Mesodermal cell (in vitro differentiated cells): ENCODE results near the gene CAPN10.

Experiments
- H3K27ac ChIP-seq: 2 replicates; pipeline ENCODE4 v1.7.0; 2013; ENCODE audit warnings: mild to moderate bottlenecking, low read depth, low read length, moderate library complexity; ENCODE audit not compliant: severe bottlenecking
- H3K36me3 ChIP-seq: 2 replicates; pipeline ENCODE4 v1.7.1; 2013; ENCODE audit warnings: mild to moderate bottlenecking, low read length, moderate library complexity; ENCODE audit not compliant: control insufficient read depth, insufficient read depth
- H3K4me1 ChIP-seq: one replicate; pipeline ENCODE4 v1.7.1; 2013; ENCODE audit warnings: mild to moderate bottlenecking, low read length; ENCODE audit not compliant: insufficient read depth, control insufficient read depth, poor library complexity, severe bottlenecking
- H3K4me3 ChIP-seq: 2 replicates; pipeline ENCODE4 v1.7.0; 2013; ENCODE audit warnings: low read length, control low read depth, mild to moderate bottlenecking; ENCODE audit not compliant: insufficient read depth, poor library complexity, severe bottlenecking; ENCODE audit errors: extremely low read depth
- H3K9me3 ChIP-seq: 2 replicates; pipeline ENCODE4 v1.7.1; 2013; ENCODE audit warnings: mild to moderate bottlenecking, low read length, moderate library complexity; ENCODE audit not compliant: control insufficient read depth
- WGBS, 2 experiments: methylation state at CpG; one replicate each; pipeline ENCODE4 v1.1.5; 2013; ENCODE audit warnings: missing lambda C conversion rate in 2 of 2; ENCODE audit not compliant: insufficient coverage in 2 of 2; 5-methylcytosine and 5-hydroxymethylcytosine counted together

Gene CAPN10

GRCh38 chr2:240636563-240637115 lies 50.1 kb downstream of the CAPN10 start:
- no peaks in the 10 kb centered on the region for H3K36me3 ChIP-seq
- H3K4me1 ChIP-seq: no peaks in the 10 kb centered on the region
- 78 to 87% methylated on average over 6 to 11 of the region's 11 CpGs for WGBS, 2 experiments
- no peak overlapping the region for H3K4me3 ChIP-seq
- H3K27ac ChIP-seq: no peak overlapping the region
- peaks cover 36% of the 10 kb centered on the region for H3K9me3 ChIP-seq

- H3K36me3 ChIP-seq: no peaks in the 10 kb centered on the region
- no peak overlapping the region for H3K27ac ChIP-seq
- 80 to 81% methylated on average over 16 of the region's 17 CpGs for WGBS, 2 experiments
- no peak overlapping the region for H3K4me3 ChIP-seq
- H3K9me3 ChIP-seq: peaks cover 31% of the 10 kb centered on the region
- no peaks in the 10 kb centered on the region for H3K4me1 ChIP-seq
Measured at GRCh38 chr2:240637116-240637900, 50.8 kb downstream of the CAPN10 start.

GRCh38 chr2:240637901-240638345 lies 51.4 kb downstream of the CAPN10 start:
- Histone ChIP-seq H3K4me3 (no peak overlapping the region), H3K9me3 (peaks cover 25% of the 10 kb centered on the region), H3K4me1 (no peaks in the 10 kb centered on the region), H3K36me3 (no peaks in the 10 kb centered on the region), H3K27ac (no peak overlapping the region)
- 77 to 82% methylated on average over 5 to 6 of the region's 8 CpGs for WGBS, 2 experiments

GRCh38 chr2:240638512-240639160 lies 52.1 kb downstream of the CAPN10 start:
- no peak overlapping the region for H3K27ac ChIP-seq
- no peak overlapping the region for H3K4me3 ChIP-seq
- H3K4me1 ChIP-seq: no peaks in the 10 kb centered on the region
- H3K9me3 ChIP-seq: peaks cover 19% of the 10 kb centered on the region
- H3K36me3 ChIP-seq: no peaks in the 10 kb centered on the region
- WGBS, 2 experiments: 77 to 85% methylated on average over 17 to 18 of the region's 18 CpGs

GRCh38 chr2:240639566-240639965 lies 53.0 kb downstream of the CAPN10 start:
- Histone ChIP-seq H3K9me3 (peaks cover 10% of the 10 kb centered on the region), H3K4me1 (no peaks in the 10 kb centered on the region), H3K36me3 (no peaks in the 10 kb centered on the region), H3K4me3 (no peak overlapping the region), H3K27ac (no peak overlapping the region)
- 88 to 90% methylated on average over 16 to 18 of the region's 18 CpGs for WGBS, 2 experiments

GRCh38 chr2:240640939-240641338 lies 54.4 kb downstream of the CAPN10 start:
- WGBS, 2 experiments: 7 to 16% methylated on average over 7 to 12 of the region's 16 CpGs
- no peaks in the 10 kb centered on the region for H3K9me3 ChIP-seq
- H3K36me3 ChIP-seq: no peaks in the 10 kb centered on the region
- H3K4me3 ChIP-seq: no peak overlapping the region
- no peaks in the 10 kb centered on the region for H3K4me1 ChIP-seq
- no peak overlapping the region for H3K27ac ChIP-seq

- Histone ChIP-seq H3K27ac (no peak overlapping the region), H3K36me3 (no peaks in the 10 kb centered on the region), H3K4me1 (no peaks in the 10 kb centered on the region), H3K9me3 (no peaks in the 10 kb centered on the region), H3K4me3 (no peak overlapping the region)
- WGBS, 2 experiments: 84 to 92% methylated on average over 31 to 32 of the region's 36 CpGs
Measured at GRCh38 chr2:240642061-240642805, 55.7 kb downstream of the CAPN10 start.

- H3K4me3 ChIP-seq: no peak overlapping the region
- 94 to 97% methylated on average over 11 of the region's 11 CpGs for WGBS, 2 experiments
- H3K36me3 ChIP-seq: no peaks in the 10 kb centered on the region
- H3K27ac ChIP-seq: no peak overlapping the region
- H3K9me3 ChIP-seq: no peaks in the 10 kb centered on the region
- no peaks in the 10 kb centered on the region for H3K4me1 ChIP-seq
Measured at GRCh38 chr2:240642806-240643092, 56.2 kb downstream of the CAPN10 start.

GRCh38 chr2:240643093-240643810 lies 56.7 kb downstream of the CAPN10 start:
- WGBS, 2 experiments: 81 to 84% methylated on average over 8 to 11 of the region's 13 CpGs
- no peaks in the 10 kb centered on the region for H3K4me1 ChIP-seq
- no peak overlapping the region for H3K27ac ChIP-seq
- no peak overlapping the region for H3K4me3 ChIP-seq
- H3K36me3 ChIP-seq: no peaks in the 10 kb centered on the region
- no peaks in the 10 kb centered on the region for H3K9me3 ChIP-seq

- 90 to 92% methylated on average over 14 to 15 of the region's 15 CpGs for WGBS, 2 experiments
- Histone ChIP-seq H3K9me3 (no peaks in the 10 kb centered on the region), H3K36me3 (no peaks in the 10 kb centered on the region), H3K4me3 (no peak overlapping the region), H3K27ac (no peak overlapping the region), H3K4me1 (no peaks in the 10 kb centered on the region)
Measured at GRCh38 chr2:240643811-240644150, 57.2 kb downstream of the CAPN10 start.
